ENCODE measurements around the gene CDH26.

CDH26 gene

DNA sequence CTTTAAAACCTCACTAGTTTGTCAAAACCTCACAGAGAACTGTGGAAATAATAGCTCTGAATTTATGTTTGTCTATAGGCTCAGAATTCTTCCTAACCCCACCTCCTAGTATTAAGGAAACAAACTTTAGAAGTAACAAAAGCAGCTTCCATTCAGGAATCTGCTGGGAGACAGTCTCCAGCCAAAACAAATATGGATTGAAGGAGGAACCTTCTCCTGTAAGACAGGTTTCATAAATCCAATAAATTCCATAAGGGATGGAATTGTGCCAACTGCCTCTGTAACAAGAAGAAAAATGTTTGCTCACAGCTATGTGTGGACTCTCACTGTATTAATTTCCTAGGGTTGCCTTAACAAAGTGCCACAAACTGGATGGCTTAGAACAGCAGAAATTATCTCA, 32.3 kb upstream of the CDH26 start:
- no peak overlapping the region for H3K4me3 ChIP-seq (ENCODE audit: low read length)
- TF ChIP-seq, protein P1, sequence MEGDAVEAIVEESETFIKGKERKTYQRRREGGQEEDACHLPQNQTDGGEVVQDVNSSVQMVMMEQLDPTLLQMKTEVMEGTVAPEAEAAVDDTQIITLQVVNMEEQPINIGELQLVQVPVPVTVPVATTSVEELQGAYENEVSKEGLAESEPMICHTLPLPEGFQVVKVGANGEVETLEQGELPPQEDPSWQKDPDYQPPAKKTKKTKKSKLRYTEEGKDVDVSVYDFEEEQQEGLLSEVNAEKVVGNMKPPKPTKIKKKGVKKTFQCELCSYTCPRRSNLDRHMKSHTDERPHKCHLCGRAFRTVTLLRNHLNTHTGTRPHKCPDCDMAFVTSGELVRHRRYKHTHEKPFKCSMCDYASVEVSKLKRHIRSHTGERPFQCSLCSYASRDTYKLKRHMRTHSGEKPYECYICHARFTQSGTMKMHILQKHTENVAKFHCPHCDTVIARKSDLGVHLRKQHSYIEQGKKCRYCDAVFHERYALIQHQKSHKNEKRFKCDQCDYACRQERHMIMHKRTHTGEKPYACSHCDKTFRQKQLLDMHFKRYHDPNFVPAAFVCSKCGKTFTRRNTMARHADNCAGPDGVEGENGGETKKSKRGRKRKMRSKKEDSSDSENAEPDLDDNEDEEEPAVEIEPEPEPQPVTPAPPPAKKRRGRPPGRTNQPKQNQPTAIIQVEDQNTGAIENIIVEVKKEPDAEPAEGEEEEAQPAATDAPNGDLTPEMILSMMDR (IDR thresholded peaks at IDR 0.05; ENCODE audit: insufficient read depth, low read depth, low read length, missing control alignments): no peak
- peak; percentile 28 for DNase-seq (ENCODE audit: low read depth)

DNA sequence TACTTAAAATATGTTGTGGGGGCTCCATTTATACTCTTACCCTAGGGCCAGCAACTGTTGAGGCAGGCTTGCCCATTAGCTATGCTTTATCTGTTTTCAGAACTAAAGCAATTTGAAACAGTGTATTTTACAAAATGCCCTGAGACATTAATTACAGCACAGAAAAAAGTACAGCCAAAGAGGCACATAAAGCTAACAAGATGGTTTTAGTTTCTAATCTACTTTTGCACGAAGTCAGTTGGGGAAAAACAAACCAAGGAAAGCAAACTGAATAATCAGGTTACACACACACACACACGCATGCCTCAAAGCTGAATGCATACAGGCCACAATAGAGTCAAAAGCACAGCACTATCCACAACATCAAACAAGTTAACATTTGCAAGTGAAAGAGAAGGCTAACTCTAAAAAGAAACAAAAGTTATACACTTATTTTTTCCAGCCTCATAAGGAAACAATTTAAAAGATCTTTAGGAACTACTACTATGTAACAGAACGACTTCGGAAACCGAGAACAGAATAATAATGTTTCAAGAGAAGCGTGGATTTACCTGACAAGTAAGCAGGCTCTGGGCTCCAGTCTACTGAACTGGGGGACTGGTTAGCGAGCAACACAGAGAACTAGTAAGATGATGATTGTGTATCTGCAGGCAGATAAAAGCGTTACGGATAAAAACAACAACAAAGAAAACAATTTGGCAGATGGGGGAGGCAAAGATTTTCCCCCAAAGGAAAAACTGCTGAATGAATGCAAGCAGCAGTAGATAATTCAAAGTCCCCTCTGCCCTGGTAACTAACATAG, 26.5 kb upstream of the CDH26 start:
- no peak overlapping the region for H3K4me3 ChIP-seq (ENCODE audit: low read length)
- TF ChIP-seq, protein P1 (IDR thresholded peaks at IDR 0.05; ENCODE audit: insufficient read depth, low read depth, low read length, missing control alignments): no peak
- no peak for DNase-seq (ENCODE audit: low read depth)

DNA sequence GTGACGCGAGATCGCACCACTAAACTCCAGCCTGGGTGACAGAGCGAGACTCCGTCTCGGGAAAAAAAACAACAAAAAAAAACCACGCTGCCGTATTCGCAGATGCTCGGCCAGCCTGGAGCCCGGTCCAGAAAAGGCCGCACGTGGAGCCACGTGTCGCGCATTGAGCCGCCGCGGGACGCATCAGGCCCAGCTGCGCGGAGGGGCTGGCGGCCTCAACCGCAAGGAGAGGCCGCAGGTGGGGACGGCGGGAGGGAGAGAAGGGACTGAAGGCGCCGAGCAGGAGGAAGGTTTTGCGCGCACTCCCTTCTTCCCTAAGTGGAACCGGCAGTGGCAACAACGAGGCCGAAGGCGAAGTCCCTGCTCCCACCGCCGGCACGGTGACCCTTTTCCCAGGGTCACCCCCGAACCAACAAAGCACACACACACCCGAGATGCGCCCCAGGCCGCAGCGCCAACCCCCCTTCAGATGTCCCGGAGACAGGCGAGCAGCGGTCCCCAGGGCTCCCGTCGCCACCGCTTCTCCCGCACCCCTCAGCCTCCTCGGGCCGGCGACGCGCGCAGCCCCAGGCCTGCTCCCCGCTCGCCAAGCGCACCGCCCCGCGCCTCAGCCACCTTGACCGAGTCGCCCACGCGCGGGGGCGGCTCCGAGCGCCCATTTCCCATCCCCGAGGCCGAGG, 25.5 kb upstream of the CDH26 start:
- H3K4me3 ChIP-seq (ENCODE audit: low read length): no peak overlapping the region
- TF ChIP-seq, protein P1 (IDR thresholded peaks at IDR 0.05; ENCODE audit: insufficient read depth, low read depth, low read length, missing control alignments): no peak
- no peak for DNase-seq (ENCODE audit: low read depth)

DNA sequence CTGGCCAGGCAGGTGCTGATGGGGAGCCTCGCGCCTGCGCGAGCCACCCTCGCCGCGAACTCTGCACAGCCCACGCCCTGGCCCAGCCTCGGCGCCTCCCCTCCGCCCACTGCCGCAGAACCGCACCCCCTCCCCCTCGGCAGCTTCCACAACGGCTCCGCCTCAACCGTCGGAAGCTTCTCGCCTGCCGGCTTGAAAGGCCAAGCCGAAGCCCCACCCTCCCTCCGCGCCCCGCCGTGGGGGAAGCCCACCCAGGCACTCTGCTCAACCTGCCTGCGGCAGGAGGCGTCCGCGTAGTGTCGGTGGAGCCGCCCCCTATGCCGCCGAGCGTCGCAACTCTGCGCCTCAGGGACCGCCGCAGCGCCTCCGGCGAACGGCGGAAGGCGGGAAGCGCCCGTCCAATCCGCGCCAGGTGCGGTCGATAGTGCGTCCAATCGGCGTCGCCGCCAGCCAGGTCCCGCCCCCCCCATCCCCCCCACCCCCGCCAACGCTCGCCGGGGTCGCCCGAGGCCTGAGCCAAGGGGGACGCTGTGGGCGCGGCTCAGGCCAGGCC, 24.9 kb upstream of the CDH26 start, which contains the start of gene SYCP2:
Gene SYCP2, minus strand, starts transcription at position 342 of the 553 bp plus-strand sequence. CDS start 11,224 bp downstream, outside the sequence.
- peak; percentile 33 for DNase-seq (ENCODE audit: low read depth)
- TF ChIP-seq, protein P1 (IDR thresholded peaks at IDR 0.05; ENCODE audit: insufficient read depth, low read depth, low read length, missing control alignments): no peak
- peak within 1 kb of the TSS; percentile 51 for H3K4me3 ChIP-seq (ENCODE audit: low read length)

DNA sequence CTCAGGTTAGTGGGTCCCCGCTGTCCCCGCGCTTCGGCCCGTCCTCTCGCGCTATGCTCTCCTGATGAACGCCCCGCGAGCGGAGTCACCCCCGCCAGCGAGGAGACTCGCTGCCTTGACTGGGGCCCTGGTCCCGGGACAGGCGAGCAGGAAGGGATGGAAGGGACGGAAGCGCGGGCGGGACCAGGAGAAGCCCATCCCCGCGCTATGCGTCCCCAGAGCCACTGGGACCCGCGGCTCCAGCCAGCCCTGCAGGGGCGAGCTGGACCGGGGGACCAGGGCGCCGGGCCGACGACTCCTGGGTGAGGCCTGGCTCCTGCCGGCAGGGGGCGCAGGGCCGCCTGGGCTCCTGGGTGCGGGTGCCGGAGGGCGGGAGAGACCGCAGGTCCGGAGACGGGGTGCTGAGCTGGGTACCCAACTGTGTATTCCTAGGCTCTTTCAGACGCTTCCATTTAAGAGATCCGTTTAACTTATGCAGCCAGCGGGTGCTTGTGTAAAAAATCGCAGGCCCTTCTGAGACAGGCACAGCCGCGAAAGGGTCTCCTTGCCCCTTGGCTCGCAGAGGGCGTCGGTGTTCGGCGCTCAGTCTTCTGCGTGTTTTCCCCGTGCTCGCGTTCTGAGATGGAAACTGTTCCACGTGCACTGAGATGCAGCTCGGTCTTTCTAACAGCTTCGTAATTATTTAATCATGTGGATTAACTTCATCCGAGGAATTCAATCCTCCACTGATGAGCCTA, 24.2 kb upstream of the CDH26 start:
- H3K4me3 ChIP-seq (ENCODE audit: low read length): peak overlapping the region; percentile 51
- TF ChIP-seq, protein P1 (IDR thresholded peaks at IDR 0.05; ENCODE audit: insufficient read depth, low read depth, low read length, missing control alignments): peak; percentile 59
- DNase-seq (ENCODE audit: low read depth): peak; percentile 70

DNA sequence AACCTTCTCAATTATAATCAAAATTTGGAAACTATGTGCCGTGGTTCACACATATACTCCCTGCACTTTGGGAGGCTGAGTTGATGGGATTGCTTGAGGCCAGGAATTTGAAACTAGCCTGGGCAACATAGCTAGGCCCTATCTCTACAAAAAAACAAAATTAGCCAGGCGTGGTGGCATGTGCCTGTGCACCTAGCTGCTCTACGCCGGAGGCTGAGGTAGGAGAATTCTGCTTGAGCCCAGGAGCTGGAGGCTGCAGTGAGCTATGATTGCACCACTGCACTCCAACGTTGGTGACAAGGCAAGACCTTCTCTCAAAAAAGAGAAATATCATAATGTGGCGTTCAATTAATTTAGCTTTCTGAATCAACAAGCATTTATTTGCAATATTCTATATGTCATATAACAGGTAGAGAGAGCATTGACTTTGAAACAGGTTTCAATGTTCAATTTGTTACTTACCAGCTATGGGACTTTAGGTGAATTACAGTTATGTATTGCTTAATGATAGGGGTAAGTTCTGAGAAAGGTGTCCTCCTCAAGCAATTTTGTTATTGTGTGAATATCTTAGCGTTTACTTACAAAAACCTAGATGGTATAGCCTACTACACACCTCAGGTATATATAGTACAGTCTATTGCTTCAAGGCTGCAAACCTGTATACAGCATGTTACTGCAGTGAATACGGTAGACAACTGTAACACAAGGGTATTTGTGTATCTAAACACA, 22.6 kb upstream of the CDH26 start:
- no peak overlapping the region for H3K4me3 ChIP-seq (ENCODE audit: low read length)
- TF ChIP-seq, protein P1 (IDR thresholded peaks at IDR 0.05; ENCODE audit: insufficient read depth, low read depth, low read length, missing control alignments): no peak
- DNase-seq (ENCODE audit: low read depth): no peak

All from epithelial cell of esophagus (primary cell).